ENCODE data around the gene MGLL. TPM values are rescaled to one million over a fixed set of nuclear protein-coding genes. Genes with fewer than 3 reads are reported as not detected.

The MGLL gene
- total RNA-seq, 1 donor from 2014 or later = 9.4 TPM

DNA sequence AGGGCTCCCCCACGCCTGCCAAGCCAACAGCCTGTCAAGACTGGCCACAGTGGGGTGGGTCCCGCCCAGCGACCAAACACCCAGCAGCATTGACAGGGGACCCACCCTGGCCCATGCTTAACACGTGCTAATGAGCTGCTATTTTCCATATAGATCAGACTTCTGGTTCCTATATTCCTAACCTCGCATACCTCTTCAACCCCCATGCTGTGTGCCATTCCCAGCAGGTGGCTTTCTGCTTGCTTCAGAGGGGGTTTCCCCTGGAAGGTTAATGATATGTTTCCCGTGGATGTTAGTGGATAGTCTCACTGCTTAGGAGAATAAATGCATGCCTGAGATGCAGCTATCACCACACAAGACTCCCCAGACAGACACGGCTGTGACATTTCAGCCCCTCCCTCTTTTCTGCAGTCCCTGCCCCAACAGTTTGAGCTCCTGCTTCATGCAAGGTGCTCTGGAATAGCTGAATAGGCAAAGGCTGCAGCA is 37.9 kb upstream of the MGLL start:
- Mint-ChIP-seq H3K27ac (no peak overlapping the region), H3K4me1 (ENCODE audit: unreplicated experiment) (peaks cover 4% of the 10 kb centered on the region), H3K4me3 (no peak overlapping the region)

DNA sequence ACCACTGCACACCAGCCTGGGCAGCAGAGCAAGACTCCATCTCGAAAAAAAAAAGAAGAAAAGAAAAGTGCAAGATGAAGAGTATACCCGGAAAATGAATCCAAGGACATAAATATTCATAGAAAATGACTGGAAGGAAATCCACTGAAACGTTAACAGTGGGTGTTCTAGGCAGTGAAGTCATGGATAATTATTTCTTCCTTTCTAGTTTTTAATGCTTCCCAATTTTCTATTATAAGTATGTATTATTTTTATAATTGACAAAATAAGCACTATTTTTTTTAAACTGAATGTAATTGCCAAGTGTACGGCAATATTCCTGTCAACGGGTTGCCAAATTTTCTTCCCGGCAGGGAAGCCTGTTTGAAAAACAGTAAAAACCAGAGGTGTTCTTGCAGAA is 37.4 kb upstream of the MGLL start:
- Mint-ChIP-seq H3K4me3 (no peak overlapping the region), H3K27ac (no peak overlapping the region), H3K9me3 (no peaks in the 10 kb centered on the region), H3K4me1 (ENCODE audit: unreplicated experiment) (peaks cover 4% of the 10 kb centered on the region), H3K36me3 (no peaks in the 10 kb centered on the region), H3K27me3 (peaks cover 11% of the 10 kb centered on the region)
- DNase-seq (ENCODE audit: extremely low spot score, unreplicated experiment) = no peak
- TF ChIP-seq, protein P1, sequence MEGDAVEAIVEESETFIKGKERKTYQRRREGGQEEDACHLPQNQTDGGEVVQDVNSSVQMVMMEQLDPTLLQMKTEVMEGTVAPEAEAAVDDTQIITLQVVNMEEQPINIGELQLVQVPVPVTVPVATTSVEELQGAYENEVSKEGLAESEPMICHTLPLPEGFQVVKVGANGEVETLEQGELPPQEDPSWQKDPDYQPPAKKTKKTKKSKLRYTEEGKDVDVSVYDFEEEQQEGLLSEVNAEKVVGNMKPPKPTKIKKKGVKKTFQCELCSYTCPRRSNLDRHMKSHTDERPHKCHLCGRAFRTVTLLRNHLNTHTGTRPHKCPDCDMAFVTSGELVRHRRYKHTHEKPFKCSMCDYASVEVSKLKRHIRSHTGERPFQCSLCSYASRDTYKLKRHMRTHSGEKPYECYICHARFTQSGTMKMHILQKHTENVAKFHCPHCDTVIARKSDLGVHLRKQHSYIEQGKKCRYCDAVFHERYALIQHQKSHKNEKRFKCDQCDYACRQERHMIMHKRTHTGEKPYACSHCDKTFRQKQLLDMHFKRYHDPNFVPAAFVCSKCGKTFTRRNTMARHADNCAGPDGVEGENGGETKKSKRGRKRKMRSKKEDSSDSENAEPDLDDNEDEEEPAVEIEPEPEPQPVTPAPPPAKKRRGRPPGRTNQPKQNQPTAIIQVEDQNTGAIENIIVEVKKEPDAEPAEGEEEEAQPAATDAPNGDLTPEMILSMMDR (conservative IDR thresholded peaks at IDR 0.05) = no peak

More for the DNA sequence above, 37.9 kb upstream of the MGLL start:
- DNase-seq (ENCODE audit: extremely low spot score, unreplicated experiment) = no peak
- Mint-ChIP-seq H3K9me3 (no peaks in the 10 kb centered on the region), H3K27me3 (peaks cover 8% of the 10 kb centered on the region), H3K36me3 (no peaks in the 10 kb centered on the region)
- TF ChIP-seq, protein P1 (conservative IDR thresholded peaks at IDR 0.05) = no peak

DNA sequence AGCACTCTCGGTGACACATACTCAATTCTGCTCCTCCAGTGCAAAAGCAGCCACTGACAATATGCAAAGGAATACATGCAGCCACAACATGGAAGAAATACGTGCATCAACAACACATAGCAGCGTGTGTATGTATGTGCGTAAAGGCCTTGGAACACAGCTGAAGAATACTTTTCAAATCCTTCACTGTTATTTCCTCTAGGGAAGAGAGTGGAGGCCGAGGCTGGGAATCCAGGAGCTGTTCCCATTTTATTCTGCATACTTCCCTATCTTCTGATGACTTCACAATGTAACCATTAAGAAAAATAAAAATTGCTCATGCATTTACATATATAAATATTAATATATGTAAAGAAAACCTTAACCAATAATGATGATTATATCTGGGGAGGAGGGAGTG is 36.6 kb upstream of the MGLL start:
- Mint-ChIP-seq H3K36me3 (no peaks in the 10 kb centered on the region), H3K27me3 (peaks cover 17% of the 10 kb centered on the region), H3K4me1 (ENCODE audit: unreplicated experiment) (peaks cover 4% of the 10 kb centered on the region), H3K9me3 (no peaks in the 10 kb centered on the region), H3K4me3 (no peak overlapping the region), H3K27ac (no peak overlapping the region)
- TF ChIP-seq, protein P1 (conservative IDR thresholded peaks at IDR 0.05) = no peak
- no peak for DNase-seq (ENCODE audit: extremely low spot score, unreplicated experiment)

DNA sequence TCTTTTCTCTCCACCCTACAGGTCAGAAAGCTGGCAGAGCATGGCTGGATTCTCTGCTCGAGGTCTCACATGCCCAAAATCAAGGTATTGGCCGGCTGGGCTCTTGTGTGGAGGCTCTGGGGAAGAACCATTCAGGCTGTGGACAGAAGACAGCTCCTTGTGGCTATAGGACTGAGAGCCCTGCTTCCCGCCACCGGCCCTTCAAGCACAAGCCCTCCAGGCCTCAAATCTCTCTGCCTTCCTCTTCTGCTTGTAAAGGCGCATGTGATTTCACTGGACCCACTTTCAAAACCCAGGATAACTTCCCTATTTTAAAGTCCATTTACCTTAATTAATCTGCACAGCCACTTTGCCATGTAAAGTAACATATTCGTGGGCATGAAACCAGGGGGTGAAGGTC is 36.2 kb upstream of the MGLL start:
- H3K9me3 Mint-ChIP-seq = no peaks in the 10 kb centered on the region
- H3K4me1 Mint-ChIP-seq (ENCODE audit: unreplicated experiment) = peaks cover 4% of the 10 kb centered on the region
- peaks cover 19% of the 10 kb centered on the region for H3K27me3 Mint-ChIP-seq
- no peaks in the 10 kb centered on the region for H3K36me3 Mint-ChIP-seq
- no peak overlapping the region for H3K4me3 Mint-ChIP-seq
- H3K27ac Mint-ChIP-seq = no peak overlapping the region
- no peak for DNase-seq (ENCODE audit: extremely low spot score, unreplicated experiment)
- TF ChIP-seq, protein P1 (conservative IDR thresholded peaks at IDR 0.05) = no peak

DNA sequence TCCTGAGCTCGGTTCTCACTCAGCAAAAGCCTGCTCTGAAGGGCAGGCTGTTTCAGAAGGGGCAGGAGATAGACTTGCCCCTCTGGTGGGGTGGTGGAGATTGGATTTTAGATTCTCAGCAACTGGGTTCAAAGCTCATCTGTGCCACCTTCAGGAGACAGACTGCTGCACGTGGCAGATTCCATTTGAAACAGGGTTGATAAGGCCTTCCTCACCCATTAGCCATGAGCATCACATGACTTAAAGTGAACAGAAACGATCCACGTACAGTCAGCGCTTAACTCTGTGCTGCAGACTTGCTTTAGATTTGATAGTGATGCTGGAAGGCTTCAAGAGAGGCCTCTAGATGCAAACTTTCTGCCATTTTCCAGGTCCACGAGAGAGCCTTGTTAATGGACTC is 35.0 kb upstream of the MGLL start:
- H3K27me3 Mint-ChIP-seq = peaks cover 19% of the 10 kb centered on the region
- no peak overlapping the region for H3K4me3 Mint-ChIP-seq
- H3K9me3 Mint-ChIP-seq = no peaks in the 10 kb centered on the region
- peaks cover 4% of the 10 kb centered on the region for H3K4me1 Mint-ChIP-seq (ENCODE audit: unreplicated experiment)
- no peak overlapping the region for H3K27ac Mint-ChIP-seq
- TF ChIP-seq, protein P1 (conservative IDR thresholded peaks at IDR 0.05) = no peak
- DNase-seq (ENCODE audit: extremely low spot score, unreplicated experiment) = no peak
- H3K36me3 Mint-ChIP-seq = no peaks in the 10 kb centered on the region

DNA sequence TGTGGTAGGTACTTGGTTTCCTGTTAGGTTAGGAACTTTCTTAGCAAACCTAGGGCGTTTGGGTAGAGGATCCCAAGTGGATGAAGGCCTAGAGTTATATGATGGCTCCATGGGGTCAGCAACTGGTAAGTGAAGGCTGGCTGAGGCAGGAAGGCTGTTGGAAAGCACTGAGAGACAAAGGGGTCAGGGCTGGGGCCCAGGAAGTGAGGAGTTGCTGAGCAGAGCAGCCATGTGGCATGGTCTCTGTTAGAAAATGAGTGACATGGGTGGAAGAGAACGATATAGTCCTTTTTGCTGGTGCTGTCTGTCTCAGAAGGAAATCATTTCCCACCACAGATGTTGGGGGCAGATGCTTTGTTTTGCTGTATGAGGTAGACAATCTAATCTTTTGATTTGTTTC is 34.5 kb upstream of the MGLL start:
- DNase-seq (ENCODE audit: extremely low spot score, unreplicated experiment) = no peak
- peaks cover 19% of the 10 kb centered on the region for H3K27me3 Mint-ChIP-seq
- no peak overlapping the region for H3K4me3 Mint-ChIP-seq
- TF ChIP-seq, protein P1 (conservative IDR thresholded peaks at IDR 0.05) = no peak
- H3K36me3 Mint-ChIP-seq = no peaks in the 10 kb centered on the region
- H3K4me1 Mint-ChIP-seq (ENCODE audit: unreplicated experiment) = peaks cover 4% of the 10 kb centered on the region
- H3K9me3 Mint-ChIP-seq = no peaks in the 10 kb centered on the region
- no peak overlapping the region for H3K27ac Mint-ChIP-seq
